GM18867 (cell line): ENCODE measurements around the gene CPED1.

Experiments
- ATAC-seq: cut with Tn5 transposase; IDR thresholded peaks from one replicate; pipeline ENCODE4 v1.9.1; 2021; ENCODE audit warnings: mild to moderate bottlenecking, moderate library complexity; ENCODE audit not compliant: unreplicated experiment

Gene CPED1

DNA sequence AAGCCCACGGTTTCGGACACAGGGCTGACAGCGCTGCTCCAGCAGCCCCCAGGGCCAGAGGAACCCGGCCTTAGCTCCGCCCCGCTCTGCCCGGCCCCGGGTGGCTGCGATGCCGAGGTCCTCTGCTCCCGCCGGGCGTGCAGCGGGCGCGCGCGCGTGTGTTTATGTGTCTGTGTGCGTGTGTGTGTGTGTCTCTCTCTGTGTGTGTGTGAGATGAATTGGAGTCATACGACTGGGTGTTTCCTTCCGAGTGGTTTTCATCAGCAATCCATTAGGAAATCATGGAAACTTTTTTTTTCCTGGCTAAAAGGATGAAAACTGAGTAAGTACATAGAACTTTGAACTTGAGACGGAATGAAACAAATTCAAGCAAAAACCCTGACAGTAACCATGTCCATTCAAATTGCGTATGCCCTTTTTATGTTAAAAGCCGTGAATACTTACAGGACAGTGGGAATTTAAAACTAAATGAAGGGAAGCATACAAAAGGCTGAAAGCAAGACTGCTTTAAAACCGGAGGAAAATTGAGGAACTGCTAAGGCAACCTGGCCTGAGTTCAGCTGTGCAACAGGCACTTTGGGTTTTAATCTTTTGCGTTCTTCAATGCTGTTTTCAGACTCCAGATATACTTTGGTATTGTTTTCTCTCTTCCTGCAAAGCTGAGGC is at the start of gene CPED1:
TSS of gene CPED1 (plus strand) at position 121 of the 666 bp plus-strand sequence. CDS start 911 bp downstream, outside the sequence.
- peak; percentile 63 for ATAC-seq

DNA sequence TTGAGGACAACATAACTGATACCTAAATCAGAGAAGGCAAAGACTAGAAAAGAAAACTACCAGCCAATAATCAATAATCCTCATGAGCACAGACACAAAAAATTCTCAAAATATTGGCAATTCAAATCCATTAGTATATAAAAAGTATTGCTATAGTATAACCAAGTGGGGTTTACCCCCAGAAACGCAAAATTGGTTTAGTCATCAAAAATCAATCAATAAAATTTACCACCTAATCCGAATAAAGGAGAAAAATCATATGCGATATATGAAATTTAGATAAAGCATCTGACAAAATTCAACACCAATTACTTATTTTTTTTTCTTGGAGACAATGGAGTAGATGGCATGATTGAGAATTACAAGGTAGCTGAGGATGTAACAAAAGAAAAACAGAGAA is 49.2 kb upstream of the CPED1 start:
- ATAC-seq = no peak

DNA sequence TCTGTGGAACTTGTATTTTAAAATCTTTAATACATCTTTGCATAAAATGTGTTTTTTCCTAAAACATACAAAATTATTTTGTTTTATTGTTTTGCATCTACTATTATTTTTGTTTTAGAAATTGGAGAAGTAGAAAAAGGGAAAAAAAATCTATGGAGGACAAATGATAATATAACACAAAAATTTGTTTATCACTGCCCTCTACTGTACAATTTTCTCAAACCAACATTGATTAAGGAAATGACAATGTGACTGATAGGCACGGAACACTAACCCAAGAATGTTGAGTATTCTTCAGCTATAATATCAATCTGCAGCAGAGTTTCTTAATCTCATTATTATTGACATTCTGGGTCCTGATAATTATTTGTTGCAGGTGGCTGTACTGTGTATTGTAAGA is 47.4 kb upstream of the CPED1 start:
- peak; percentile 72 for ATAC-seq

DNA sequence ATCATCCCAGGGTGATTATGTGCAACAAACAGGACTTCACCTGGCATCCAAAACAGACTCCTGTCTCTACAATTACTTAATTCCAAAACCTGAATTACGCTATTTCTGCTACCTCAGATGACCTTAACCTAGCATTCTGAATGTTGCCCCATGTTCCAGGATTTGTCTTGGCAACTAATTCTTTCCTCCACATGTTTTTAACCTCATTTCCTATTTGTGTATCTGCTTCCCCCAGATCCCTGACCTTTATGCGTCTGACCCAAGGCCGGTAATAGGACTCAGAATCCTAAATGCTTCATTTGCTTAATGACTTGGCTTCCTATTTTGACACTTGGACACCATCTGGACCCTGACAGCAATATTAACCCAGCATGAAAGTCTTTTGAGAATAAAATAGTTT is 46.7 kb upstream of the CPED1 start:
- peak; percentile 4 for ATAC-seq

DNA sequence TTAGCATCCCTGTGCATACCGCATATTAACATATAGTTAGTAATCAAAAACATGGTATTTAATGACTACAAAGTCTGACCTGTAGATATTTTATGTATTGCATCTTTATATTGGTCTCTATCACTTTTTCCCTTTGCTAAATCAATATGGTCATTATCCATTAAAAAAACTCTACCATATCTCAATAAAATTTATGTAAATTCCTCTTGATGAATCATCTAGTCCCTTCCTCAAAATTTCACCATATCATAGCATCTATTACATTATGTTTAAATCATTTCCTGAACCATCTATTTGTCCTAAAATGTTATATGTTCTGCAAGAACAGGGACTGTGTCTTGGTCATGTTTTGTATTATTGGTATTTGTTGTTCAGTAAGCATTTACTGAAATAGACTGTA is 45.6 kb upstream of the CPED1 start:
- no peak for ATAC-seq

DNA sequence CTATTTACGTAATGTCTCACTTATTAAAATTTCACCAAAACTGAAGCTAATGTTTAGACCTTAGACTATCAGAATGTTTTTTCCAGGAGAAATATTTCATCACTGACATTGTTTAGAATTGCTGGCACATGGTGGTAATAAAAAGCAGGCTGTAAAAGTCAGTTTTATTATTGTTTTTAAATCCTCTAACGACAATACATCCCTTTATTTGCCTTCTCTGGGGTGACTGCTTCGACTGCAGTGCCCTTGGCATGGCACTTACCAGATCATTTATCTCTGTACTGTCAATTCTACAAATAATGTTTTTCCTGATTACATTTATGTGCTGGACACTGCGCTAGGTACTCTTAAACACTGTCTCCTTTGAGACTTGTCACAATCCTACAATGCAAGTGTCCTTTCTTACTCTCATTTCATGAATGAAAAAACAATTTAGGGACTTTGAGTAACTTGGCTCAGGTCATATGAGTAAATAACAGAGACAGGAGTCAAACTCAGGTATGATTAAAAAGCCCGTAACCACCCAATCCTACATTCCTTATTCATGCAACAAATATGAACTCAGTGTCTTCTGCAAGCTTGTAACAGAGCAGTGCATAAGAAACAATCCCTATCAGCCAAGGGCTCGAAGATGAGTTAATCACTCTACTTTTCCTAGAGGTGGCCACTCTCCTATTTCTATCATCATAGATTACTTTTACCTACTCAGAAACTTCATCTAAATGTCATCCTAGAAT is 43.5 kb upstream of the CPED1 start:
- no peak for ATAC-seq

DNA sequence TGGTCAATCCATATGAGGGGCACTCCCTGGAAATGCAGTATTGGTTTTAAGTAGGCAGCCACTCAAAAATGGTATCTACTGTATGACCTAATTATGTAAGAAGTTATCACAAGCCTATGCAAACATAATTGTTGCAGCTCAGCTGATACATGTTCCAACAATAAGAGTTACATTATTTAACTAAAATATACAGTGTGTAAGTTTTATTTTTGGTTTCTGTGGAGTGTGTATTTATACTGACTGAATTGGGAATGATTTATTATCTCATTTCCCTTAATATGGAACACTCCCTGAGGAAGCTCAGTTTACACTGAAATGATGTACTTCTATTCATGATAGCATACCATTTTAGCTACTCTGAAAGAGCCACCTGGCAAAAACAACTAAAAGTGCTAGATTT is 40.5 kb upstream of the CPED1 start:
- ATAC-seq = no peak

DNA sequence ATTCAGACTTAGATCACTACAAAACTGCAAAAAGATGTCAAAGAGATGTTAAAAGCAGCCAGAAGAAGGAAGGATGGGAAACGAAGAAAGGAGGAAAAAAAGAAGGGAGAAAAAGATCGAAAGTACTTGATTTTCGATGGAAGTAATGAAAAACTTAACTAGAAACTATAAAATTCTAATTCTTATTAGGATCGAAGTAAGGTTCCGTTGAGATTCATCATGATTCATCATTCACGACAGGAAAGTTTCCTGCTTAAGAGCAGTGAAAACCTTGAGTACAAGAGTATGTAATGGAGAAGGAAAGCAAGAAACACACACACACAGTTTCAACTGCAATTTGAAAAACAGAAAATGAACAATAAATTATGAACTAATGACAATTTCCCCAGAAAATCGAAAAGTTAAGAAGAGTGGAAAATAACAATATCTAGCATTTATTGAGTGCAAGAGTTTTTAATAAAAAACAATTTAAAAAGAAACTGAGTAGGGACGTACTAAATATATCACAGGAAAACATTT is 39.1 kb upstream of the CPED1 start:
- ATAC-seq = no peak

DNA sequence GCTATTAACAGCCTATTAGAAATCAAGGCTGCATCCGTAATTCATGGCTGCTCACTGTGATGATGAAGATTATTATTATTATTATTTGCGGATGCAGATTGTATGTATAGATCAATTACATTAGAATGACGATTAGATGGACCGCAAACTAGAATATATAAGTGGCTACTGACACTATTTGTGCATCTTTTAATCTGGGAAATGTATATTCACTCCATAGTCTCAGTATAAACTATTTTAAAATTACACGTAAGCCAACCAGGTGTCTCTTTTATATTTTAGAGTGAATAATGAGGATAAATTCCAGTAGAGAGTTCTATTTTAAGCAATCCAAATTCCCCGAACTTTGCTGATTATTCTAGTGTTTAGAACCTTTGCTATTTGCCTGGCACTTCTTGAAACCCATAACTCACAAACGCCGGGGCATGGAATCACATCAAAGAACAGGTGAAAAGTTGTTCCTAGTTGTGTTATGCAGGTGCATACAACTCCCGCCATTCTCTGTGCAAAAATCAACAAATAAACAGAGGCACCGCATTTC is 38.4 kb upstream of the CPED1 start:
- ATAC-seq = no peak

DNA sequence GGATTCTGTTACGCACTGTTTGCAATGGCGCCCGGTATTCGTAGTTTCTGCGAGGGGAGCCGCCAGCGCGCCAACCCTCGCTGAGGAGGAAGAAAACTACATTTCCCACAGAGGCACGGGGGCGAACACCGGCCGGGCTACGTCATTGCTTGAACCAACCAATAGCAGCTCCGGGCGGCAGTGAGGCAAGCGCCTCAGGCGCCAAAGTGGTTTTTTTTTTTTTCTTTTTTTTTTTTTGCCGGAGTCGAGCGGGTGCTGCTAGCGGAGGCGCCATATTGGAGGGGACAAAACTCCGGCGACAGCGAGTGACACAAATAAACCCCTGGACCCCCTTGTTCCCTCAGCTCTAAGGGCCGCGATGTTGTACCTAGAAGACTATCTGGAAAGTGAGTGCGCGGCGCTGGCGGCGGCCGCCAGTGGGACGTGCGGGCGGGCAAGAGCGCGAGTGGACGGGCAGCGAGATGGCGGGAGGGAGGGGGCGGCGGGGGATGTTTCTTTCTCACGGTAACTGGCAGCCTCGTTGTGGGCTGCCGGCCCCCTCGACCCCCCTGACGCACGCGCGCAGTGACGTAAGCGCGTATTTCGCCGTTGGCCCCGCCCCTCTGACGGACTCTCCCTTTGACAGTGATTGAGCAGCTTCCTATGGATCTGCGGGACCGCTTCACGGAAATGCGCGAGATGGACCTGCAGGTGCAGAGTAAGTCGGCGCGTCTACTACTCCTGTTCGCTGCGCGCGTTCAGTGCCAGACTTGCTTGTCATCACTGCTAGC is 37.8 kb upstream of the CPED1 start, which contains the start of gene ING3:
TSS of gene ING3 (plus strand) at position 239 of the 770 bp plus-strand sequence. CDS start at position 359, 120 bp downstream.
- peak; percentile 95 for ATAC-seq

DNA sequence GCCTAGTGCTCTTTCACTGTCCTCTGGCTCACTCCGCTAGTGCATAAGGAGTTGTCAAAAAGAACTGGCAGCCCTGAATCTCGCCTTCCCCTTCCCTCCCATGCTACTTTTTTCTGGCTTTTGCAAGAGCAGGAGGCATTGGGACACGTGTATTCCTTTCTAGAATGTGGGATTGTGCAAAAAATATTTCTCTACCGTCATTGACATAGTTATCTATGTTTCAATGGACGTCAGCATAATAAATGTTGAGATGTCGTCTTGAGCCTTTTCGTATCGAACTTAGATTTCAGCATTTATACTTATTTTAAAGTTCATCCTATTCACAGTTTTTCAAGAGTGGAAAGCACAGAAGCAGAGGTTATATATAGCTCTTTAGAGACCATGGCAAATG is 37.2 kb upstream of the CPED1 start:
- ATAC-seq = no peak

DNA sequence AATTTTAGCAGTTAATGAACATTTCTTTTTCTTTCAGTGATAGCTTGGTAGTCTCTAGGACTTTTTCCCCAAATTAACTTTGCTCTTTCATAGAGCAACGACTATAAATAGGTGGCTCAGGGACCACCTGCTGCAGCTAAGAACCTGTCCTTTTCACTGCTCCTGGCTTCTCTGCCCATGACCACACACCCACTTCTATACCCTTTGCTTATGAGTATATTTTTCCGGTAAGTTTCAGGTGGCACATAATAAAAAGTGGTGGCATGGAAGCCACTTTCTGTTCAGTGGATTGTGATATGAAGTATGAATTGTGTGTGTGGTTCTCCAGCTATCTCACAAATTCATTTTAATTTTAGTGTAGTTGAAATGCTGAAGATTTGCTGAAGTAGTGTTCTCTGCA is 36.7 kb upstream of the CPED1 start:
- ATAC-seq = no peak

DNA sequence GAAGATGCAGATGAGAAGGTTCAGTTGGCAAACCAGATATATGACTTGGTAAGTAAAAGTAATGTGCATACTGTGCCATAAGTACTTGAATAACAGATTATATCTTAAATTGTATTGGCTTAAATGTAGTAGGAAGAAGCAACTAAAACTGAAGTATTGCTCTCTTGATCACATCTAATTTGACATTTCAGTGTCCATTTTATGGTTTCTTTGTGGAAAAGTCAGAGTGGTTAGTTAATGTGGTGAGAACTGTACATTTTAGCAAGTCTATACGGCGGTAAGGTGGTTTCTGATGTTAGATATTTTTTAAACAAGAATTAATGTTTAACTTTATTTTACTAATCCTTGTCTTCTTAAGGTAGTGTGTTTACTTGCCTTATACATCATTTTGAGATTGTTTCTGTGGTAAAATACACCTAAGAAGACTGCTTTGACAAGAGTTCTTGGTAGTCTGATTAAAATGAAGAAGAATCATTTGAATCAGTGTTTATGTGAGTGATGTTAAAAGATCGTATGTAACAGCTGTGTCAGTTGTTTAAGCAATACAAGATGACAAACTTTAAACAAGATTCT is 32.8 kb upstream of the CPED1 start:
- ATAC-seq = no peak

DNA sequence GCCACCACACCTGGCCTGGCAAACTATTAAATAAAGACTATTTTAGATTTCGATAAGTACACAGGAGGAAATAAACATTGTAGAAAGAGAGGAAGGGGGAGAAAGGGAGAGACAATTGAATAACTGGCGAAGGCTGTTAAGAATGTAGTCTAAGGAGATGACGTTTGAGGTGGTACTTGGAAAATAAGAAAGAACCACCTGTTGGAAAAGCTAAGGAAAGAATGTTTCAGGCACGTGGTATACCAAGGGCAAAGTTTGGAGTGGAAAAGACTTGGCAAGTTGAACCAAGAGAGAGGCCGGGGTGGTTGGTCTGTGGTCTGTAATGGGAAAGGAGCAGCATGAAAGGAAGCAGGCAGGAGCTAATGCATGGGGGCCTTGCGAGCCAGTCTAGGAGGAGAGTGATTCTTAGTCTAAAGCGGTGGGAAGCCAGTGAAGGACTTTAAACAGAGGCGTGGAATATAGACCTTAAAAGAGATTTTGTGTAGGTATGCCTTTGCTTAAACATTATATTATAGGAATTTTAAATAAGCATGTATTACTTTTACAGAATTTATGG is 28.5 kb upstream of the CPED1 start:
- no peak for ATAC-seq

DNA sequence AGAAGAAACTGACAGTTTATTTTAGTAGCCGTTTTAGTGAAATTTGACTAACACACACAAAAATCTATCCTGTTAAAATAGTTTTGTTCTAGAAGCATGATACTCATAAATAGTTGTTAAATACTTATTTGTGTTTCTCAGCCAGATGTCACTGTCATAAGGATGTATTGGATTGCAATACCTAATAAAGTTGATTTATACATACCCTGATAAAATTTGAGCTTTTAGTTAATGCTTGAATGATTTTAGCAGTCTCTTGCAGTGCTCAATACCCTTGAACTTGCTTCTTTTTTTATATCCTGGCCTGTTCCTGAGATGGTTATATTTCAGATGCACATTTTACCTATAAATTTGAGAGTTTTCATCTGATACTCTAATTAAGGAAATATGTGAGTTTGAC is 27.8 kb upstream of the CPED1 start:
- ATAC-seq = no peak

DNA sequence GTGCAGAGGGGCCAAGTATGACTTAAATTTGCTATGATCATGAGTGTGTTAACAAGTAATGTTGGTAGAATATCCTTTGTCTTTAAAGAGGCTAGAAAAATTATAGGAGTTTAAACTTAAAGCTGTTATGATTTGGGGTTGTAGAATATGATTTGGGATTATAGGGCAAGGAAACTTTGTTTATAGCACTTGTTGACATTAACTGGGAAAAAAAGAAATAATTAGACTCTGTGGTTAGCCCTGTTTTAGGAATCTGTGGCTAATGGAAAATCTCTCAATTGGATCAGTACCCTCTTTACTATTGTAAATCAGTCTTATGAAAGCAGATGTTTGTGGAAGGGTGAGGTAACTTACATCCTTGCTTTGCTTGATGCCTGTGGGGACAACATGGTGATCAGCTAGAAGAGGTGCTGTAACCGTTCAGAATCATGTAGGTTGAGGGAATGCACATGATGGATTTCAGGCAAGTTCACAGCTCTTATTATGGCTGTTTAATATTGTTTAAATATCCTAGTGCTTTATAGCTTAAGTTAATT is 26.8 kb upstream of the CPED1 start:
- ATAC-seq = no peak

DNA sequence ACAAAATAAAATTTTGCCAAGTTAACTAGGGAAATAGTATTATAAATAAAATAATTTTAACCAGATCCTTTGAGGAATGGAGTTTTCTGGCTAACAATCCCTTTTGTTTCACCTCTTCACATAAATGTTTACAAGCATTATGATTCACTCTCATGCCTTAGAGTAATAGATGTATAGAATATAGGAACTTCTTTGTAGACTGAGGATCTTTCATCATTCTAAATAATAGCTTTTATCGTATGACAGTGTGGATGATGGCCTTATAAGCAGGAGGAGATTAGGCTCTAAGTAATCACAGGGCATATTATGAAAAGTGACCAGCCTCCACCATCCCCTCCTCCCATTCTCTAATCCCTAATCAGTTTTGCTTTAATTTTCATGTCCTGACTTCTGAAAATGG is 24.4 kb upstream of the CPED1 start:
- ATAC-seq = no peak

DNA sequence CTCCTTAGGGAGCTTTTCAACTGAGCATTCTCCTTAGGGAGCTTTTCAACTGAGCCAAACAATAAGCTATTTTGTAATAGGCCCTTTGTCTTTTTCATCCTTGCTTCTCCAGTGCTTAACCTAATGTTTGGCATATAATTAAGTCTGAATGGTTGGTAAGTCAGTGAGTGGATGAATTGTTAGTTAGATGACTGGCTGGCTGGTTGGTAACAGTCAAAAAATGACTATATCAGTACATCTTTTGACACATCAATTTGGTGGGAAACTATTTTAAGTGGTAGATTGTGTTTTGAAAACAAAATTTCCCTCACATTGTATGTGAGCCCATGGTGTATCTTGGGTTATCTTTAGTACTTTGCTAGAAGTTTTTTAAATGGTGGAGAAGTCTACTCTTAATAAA is 21.6 kb upstream of the CPED1 start:
- no peak for ATAC-seq

DNA sequence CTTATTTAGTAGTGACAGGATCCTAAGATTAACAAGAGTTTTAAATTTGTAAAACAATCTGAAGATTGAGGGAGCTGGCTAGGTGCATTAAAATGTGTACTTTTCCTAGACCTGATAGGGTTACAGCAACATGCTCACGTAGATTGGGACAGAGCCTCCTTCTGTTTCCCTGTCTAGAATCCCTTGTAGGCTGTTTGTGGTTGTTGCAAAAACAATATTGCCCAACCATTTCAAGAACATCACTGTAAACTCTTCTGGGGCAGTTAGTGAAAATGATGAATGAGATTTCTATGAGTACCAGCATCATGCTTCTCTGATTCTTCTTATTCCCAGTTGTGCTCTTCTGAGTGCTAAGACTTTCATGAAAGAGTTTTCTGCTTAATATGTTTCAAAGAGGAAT is 14.7 kb upstream of the CPED1 start:
- no peak for ATAC-seq

DNA sequence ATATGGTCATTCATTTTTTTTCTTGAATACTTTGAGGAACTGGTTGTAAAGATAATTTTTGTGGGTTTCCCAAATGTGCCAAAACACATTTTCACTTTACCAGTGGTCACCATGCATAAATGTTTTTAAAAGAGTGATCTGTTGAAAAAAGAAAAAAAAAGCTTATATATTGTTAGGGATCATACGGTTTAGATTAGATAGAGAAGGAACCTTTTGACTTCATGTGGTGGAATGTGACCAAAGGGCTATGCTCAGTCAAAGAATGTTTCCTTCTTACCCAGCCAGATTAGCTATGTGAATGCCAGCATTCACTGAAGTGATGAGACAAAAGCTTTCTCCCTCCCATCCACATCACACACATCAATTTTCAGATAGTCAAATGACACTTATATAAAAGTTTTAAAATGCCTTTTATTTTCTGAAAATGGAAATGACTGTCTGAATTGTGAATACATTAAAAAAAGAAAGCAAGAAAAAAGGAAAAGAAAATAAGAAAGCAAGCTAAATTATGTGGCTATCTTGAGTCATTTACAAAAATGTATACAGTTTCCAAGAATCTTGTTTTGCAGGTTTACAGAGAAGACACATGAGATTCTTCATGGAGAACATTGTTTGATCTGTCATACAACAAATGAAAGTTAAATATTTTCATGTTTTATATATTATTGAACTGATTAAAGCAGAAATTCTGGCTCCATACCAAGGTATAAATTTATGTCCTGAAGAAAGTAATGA is 8.6 kb upstream of the CPED1 start:
- ATAC-seq = no peak
